Activated CD8-positive, alpha-beta memory T cell treated with anti-CD3 and anti-CD28 coated beads, Interleukin-2, amount 50 U/mL, for 1 hour (primary cell): ENCODE results near the gene TKFC.

ENCODE experiments used
- DNase-seq: peaks from one replicate; pipeline ENCODE4 v3.0.0-alpha.2; 2020; ENCODE audit errors: extremely low read depth

The TKFC gene

GRCh38 chr11:61315260-61315659, 17.8 kb upstream of the TKFC start:
- DNase-seq: no peak

- DNase-seq: no peak
These were observed 7.2 kb upstream of the TKFC start for GRCh38 chr11:61325649-61326414.

- no peak for DNase-seq
These were observed 5.4 kb upstream of the TKFC start for GRCh38 chr11:61327669-61328071.

GRCh38 chr11:61328351-61328750, 4.7 kb upstream of the TKFC start:
- no peak for DNase-seq

GRCh38 chr11:61329871-61330270, 3.2 kb upstream of the TKFC start:
- DNase-seq: no peak

- DNase-seq: no peak
These were observed 1.4 kb upstream of the TKFC start for GRCh38 chr11:61331651-61332050.

- DNase-seq: no peak
These were observed 689 bp upstream of the TKFC start for GRCh38 chr11:61332281-61332796.

- no peak for DNase-seq
These were observed 764 bp downstream of the TKFC start for GRCh38 chr11:61333550-61334433.

- DNase-seq: no peak
These were observed 1.7 kb downstream of the TKFC start for GRCh38 chr11:61334434-61335354.

GRCh38 chr11:61335355-61335710, 2.3 kb downstream of the TKFC start:
- no peak for DNase-seq

- DNase-seq: peak; percentile 53
These were observed 3.3 kb downstream of the TKFC start for GRCh38 chr11:61336171-61336935.

- no peak for DNase-seq
These were observed 4.9 kb downstream of the TKFC start for GRCh38 chr11:61337706-61338470.

GRCh38 chr11:61338783-61339489, 5.9 kb downstream of the TKFC start:
- DNase-seq: no peak

GRCh38 chr11:61339490-61339878, 6.5 kb downstream of the TKFC start:
- no peak for DNase-seq

GRCh38 chr11:61340979-61341378, 8.0 kb downstream of the TKFC start:
- no peak for DNase-seq

- DNase-seq: no peak
These were observed 8.7 kb downstream of the TKFC start for GRCh38 chr11:61341706-61342105.

GRCh38 chr11:61342207-61342803, 9.3 kb downstream of the TKFC start:
- no peak for DNase-seq

GRCh38 chr11:61343792-61344745, 11.0 kb downstream of the TKFC start:
- DNase-seq: no peak
